Heart left ventricle (tissue), 16 donors: ENCODE results near the gene ASIC4. TPM values are rescaled to one million over a fixed set of nuclear protein-coding genes. Genes with fewer than 3 reads are reported as not detected.
A peak's percentile ranks its signal among the peaks of the same experiment; 100 is the strongest.

Experiments used
- ATAC-seq, 4 donors: fragments of 200-7000 bp; cut with Tn5 transposase; one replicate each; pipeline ENCODE4 v1.9.1; 2020 to 2022; ENCODE audit warnings: moderate library complexity in 4 of 4, mild to moderate bottlenecking in 3 of 4, moderate number of reproducible peaks in 1 of 4
- DNase-seq, 5 donors: peaks; one replicate each; pipeline ENCODE4 v3.0.0-alpha.2; 2020
- H3K27ac ChIP-seq, 12 donors: fragments of 200-600 bp; sonication (generic) in 4 of 12; one replicate each; pipeline versions ENCODE4 v1.5.0 to v1.8.0; 2016 to 2022; ENCODE audit warnings: mild to moderate bottlenecking in 2 of 12
- H3K27me3 ChIP-seq, 9 donors: fragments of 200-600 bp; sonication (generic) in 2 of 9; one replicate each; pipeline versions ENCODE4 v1.5.1 to v1.8.0; 2016 to 2022; ENCODE audit warnings: mild to moderate bottlenecking in 3 of 9
- H3K36me3 ChIP-seq, 9 donors: fragments of 200-600 bp; sonication (generic) in 2 of 9; one replicate each; pipeline versions ENCODE4 v1.5.0 to v1.8.0; 2018 to 2022; ENCODE audit warnings: mild to moderate bottlenecking in 2 of 9
- H3K4me1 ChIP-seq, 12 donors: fragments of 200-600 bp; sonication (generic) in 4 of 12; one replicate each; pipeline versions ENCODE4 v1.5.0 to v1.8.0; 2016 to 2022; ENCODE audit warnings: mild to moderate bottlenecking in 3 of 12
- H3K4me3 ChIP-seq, 12 donors: fragments of 200-600 bp; sonication (generic) in 4 of 12; one replicate each; pipeline versions ENCODE4 v1.5.0 to v1.8.0; 2017 to 2022; ENCODE audit warnings: mild to moderate bottlenecking in 9 of 12, moderate library complexity in 4 of 12
- H3K9me3 ChIP-seq, 12 donors: fragments of 200-600 bp; sonication (generic) in 4 of 12; one replicate each; pipeline versions ENCODE4 v1.5.0 to v1.8.0; 2016 to 2022; ENCODE audit warnings: mild to moderate bottlenecking in 1 of 12
- CTCF ChIP-seq, 12 donors: fragments of 200-600 bp; sonication (generic) in 4 of 12; IDR thresholded peaks; one replicate each; pipeline versions ENCODE4 v1.5.0 to v1.8.0; 2018 to 2022; ENCODE audit warnings: antibody characterized with exemption in 12 of 12, mild to moderate bottlenecking in 5 of 12
- POLR2A ChIP-seq, 2 donors: fragments of 450-650 bp; IDR thresholded peaks; one replicate each; pipeline ENCODE4 v1.6.1; 2017; ENCODE audit warnings: antibody characterized with exemption in 2 of 2, mild to moderate bottlenecking in 2 of 2, moderate library complexity in 2 of 2
- WGBS, 4 donors: extraction: QIAGEN DNeasy Blood & Tissue Kit in 2 of 4; methylation state at CpG; one replicate each; pipeline versions ENCODE4 v1.1.5 to v1.1.7; 2013 to 2018; 5-methylcytosine and 5-hydroxymethylcytosine counted together
- intact Hi-C, 10 donors: fragments of 100-400 bp; cut with DNase I; formaldehyde crosslinking; loops; one replicate each; pipeline versions ENCODE4 v1.11.1 to v1.14.2; 2022
- polyA plus RNA-seq, 2 donors: library from polyadenylated mRNA; stranded (reverse); fragments of 200-250 nt; gene quantifications; one replicate each; pipeline ENCODE4 v1.2.3, GENCODE V29; 2013
- total RNA-seq, 9 donors: library from RNA; depleted of rRNA in 2 of 9; stranded (reverse); fragments of >200 nt in 2 of 9; fragmentation: NEBNext Ultra II Directional in 3 of 9; extraction: Animal tissue kit (Norgen Biotek cat#: 25700) in 3 of 9; gene quantifications; one replicate each; pipeline versions ENCODE4 v1.1.0 to v1.2.4, GENCODE V29; 2016 to 2023
- donor health status: ischemic (EF 13 %, LVEDD 7.1; RV severe dilation, severe dysfunction).
- donor health status: healthy with polysubstance abuse.
- donor health status: DM: no; HTN: yes; CAD: no.
- donor health status: DM: no; HTN: no; CAD: no.
- donor health status: ischemic (EF 25% LVEDD 6.9; RV normal size, moderate dysfunction).
- donor health status: ischemic (EF 25% LVEDD 5.7; RV mildly dilated, moderate dysfunction).
- donor health status: healthy.
- donor health status: DM: yes; HTN: yes; CAD: no.
- donor health status: ischemic (EF 35%, LVEDD 5.7; RV mildly dilated, moderate dysfunction).
- donor health status: nonischemic (EF 11% LVEDD 7.7; RV severe dilation, severe dysfunction).
- donor health status: DM: yes; HTN: yes; CAD: no.
- donor health status: PGD.
- donor health status: ischemic (EF 29% LVEDD 5.4; RV normal size, mild dysfunction).
- donor health status: nonischemic (EF 23%, LVEDD 6.1; RV moderate dilation, normal function).

Gene ASIC4
- total and polyA plus RNA-seq, 11 donors, result 0.03 to 0.10 (median 0.08) TPM; not detected in 8

GRCh38 chr2:219471476-219472371 is 42.6 kb upstream of the ASIC4 start:
- intact Hi-C loops, result loop anchor here in 2 of 10 donors (2.0 to 10.0 kb wide), 2 partner anchors 27 to 67 kb away; no protein-coding TSS in a partner anchor

GRCh38 chr2:219472629-219473187 is 41.6 kb upstream of the ASIC4 start:
- Histone ChIP-seq H3K27ac (peak overlapping the region in 3 of 12 donors; percentile 38 to 72 (median 59)), H3K36me3 (peaks cover 0 to 27% (median 0%) of the 10 kb centered on the region in 9 donors), H3K4me3 (no peak overlapping the region), H3K27me3 (no peaks in the 10 kb centered on the region), H3K4me1 (peaks cover 0 to 58% (median 8%) of the 10 kb centered on the region in 12 donors), H3K9me3 (no peaks in the 10 kb centered on the region)
- 61 to 79% (median 75%) methylated on average over 6 to 12 of the region's 12 CpGs for WGBS, 4 donors
- TF ChIP-seq POLR2A (IDR thresholded peaks at IDR 0.05) (no peak), CTCF (IDR thresholded peaks at IDR 0.05) (no peak)
- intact Hi-C loops, result loop anchor here in 1 of 10 donors (10.0 kb wide), 1 partner anchor 68 kb away; no protein-coding TSS in a partner anchor
- peak in 1 of 5 donors; percentile 59 for DNase-seq
- ATAC-seq, result no peak

More at GRCh38 chr2:219471476-219472371, 42.6 kb upstream of the ASIC4 start:
- Histone ChIP-seq H3K27ac (peak overlapping the region in 6 of 12 donors; percentile 33 to 82 (median 64)), H3K4me3 (no peak overlapping the region), H3K27me3 (no peaks in the 10 kb centered on the region), H3K4me1 (peaks cover 0 to 63% (median 9%) of the 10 kb centered on the region in 12 donors), H3K36me3 (peaks cover 0 to 30% (median 0%) of the 10 kb centered on the region in 9 donors), H3K9me3 (no peaks in the 10 kb centered on the region)
- DNase-seq, result peak in 1 of 5 donors; percentile 55
- 77 to 84% (median 81%) methylated on average over 18 to 22 of the region's 22 CpGs for WGBS, 4 donors
- TF ChIP-seq POLR2A (IDR thresholded peaks at IDR 0.05) (no peak), CTCF (IDR thresholded peaks at IDR 0.05) (no peak)
- no peak for ATAC-seq

GRCh38 chr2:219473511-219473910 is 40.8 kb upstream of the ASIC4 start:
- peaks cover 0 to 56% (median 8%) of the 10 kb centered on the region in 12 donors for H3K4me1 ChIP-seq
- TF ChIP-seq CTCF (IDR thresholded peaks at IDR 0.05) (no peak), POLR2A (IDR thresholded peaks at IDR 0.05) (no peak)
- DNase-seq, result no peak
- 66 to 81% (median 73%) methylated on average over 7 to 18 of the region's 18 CpGs for WGBS, 4 donors
- H3K27me3 ChIP-seq, result no peaks in the 10 kb centered on the region
- H3K36me3 ChIP-seq, result peaks cover 0 to 31% (median 3%) of the 10 kb centered on the region in 9 donors
- peak overlapping the region in 4 of 12 donors; percentile 7 to 72 (median 40) for H3K27ac ChIP-seq
- no peak for ATAC-seq
- H3K4me3 ChIP-seq, result no peak overlapping the region
- intact Hi-C loops, result loop anchor here in 1 of 10 donors (10.0 kb wide), 1 partner anchor 69 kb away; no protein-coding TSS in a partner anchor
- H3K9me3 ChIP-seq, result no peaks in the 10 kb centered on the region
